Stimulated activated CD4-positive, alpha-beta T cell treated with anti-CD3 and anti-CD28 coated beads, Interleukin-1b, Interleukin-23, amount 100 ng/mL, for 1 hour (primary cell): ENCODE results near the gene KRT5.
"Not testable (repeated sequence)": the region's sequence is repeated elsewhere in the genome, so short reads cannot be mapped to it uniquely, and the experiment has no call there.

Source experiments
- DNase-seq, 2 donors: peaks; one replicate each; pipeline ENCODE4 v3.0.0-alpha.2; 2020; ENCODE audit warnings: low read depth in 2 of 2

The KRT5 gene

DNA sequence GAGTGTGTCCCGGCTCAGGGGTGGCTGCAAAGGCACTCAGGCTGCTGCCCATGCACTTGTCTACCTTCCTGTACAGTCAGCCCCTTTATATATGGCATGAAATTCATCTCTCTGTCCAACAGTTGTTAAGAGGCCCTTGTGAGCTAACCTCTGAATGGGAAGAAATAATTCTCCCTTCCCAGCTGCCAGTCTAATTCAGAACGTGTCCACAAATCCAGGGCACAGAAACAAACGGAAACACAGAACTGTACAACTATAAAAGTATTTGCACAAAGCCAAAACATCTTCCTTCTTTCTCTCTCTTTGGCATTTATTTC lies 849 bp downstream of the KRT5 start:
- no peak for DNase-seq

DNA sequence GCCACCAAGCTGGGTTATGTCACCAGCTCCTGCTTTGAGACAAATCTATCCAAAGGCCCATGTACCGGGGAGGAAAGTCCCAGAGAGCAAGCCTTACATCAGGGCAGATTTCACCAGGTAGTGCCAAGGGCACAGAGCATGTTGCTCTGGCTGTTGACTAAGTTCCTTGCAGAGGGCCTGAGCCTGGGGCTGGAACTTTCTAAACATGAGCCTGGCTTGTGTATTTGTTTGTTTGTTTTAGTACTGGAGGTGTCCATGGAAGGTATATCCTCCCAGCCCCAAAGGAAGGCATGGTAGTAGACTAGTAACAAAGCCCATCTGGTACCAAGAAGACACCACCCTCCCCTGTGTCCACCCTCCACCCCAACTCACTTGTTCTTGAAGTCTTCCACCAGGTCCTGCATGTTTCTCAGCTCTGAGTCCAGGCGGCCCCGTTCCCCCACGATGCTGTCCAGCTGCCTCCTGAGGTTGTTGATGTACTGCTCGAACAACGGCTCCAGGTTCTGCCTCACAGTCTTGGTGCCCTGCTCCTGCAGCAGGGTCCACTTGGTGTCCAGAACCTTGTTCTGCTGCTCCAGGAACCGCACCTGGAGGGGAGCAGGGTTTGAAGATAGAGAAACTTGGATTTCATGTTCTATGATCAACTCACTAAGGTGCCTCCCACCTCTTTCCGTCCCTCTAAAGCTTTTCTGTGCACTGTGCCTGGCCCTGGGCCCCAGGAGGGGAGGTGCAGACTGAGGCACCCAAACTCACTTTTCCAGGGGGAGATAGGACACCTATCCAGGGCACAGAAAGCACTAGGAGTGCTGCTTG lies 1.4 kb downstream of the KRT5 start:
- DNase-seq, result no peak

DNA sequence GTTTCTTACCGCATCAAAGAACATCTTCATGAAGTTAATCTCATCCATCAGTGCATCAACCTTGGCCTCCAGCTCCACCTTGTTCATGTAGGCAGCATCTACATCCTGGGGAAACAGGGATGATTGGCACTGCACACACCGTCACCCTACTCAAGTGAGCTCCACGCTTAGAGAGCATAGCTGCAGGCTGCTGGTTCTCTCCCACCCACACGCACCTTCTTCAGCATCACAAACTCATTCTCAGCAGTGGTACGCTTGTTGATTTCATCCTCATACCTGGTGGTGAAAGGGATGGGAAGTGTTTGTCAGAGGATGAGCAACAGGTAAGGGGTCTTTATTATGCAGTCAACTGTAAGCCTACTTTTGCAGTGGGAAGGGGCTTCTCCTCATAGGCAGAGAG lies 2.3 kb downstream of the KRT5 start:
- DNase-seq, result no peak

DNA sequence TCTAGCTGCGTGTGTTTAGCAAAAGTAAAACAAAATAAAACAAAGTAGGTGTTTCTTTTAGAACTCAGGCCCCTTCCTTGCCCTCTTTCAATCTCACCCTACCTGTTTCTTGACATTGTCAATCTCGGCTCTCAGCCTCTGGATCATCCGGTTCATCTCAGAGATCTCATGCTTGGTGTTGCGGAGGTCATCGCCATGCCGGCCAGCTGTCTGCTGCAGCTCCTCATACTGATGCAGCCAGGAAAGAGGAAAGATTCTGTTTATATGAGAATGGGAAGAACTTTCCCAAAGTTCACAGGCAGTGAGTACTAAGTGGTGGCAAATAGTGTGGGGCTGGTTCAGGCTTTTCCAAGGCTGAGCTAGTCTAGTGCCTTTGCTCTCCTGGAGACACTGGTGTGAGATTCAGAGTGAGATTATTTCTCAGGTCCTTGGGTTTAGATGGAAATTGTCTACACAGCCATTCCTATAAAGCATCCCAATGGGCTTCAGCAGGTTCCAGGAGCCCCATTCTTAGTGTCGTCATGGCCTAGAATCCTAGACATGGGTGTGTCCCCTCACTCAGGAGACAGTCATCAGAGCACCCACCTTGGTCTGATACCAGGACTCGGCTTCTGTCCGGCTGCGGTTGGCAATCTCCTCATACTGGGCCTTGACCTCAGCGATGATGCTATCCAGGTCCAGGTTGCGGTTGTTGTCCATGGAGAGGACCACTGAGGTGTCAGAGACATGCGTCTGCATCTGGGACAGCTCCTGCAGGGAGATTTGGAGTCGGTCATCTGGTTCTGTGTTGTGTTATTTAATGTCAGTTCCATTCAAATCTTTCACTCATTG lies 3.0 kb downstream of the KRT5 start:
- no peak for DNase-seq

DNA sequence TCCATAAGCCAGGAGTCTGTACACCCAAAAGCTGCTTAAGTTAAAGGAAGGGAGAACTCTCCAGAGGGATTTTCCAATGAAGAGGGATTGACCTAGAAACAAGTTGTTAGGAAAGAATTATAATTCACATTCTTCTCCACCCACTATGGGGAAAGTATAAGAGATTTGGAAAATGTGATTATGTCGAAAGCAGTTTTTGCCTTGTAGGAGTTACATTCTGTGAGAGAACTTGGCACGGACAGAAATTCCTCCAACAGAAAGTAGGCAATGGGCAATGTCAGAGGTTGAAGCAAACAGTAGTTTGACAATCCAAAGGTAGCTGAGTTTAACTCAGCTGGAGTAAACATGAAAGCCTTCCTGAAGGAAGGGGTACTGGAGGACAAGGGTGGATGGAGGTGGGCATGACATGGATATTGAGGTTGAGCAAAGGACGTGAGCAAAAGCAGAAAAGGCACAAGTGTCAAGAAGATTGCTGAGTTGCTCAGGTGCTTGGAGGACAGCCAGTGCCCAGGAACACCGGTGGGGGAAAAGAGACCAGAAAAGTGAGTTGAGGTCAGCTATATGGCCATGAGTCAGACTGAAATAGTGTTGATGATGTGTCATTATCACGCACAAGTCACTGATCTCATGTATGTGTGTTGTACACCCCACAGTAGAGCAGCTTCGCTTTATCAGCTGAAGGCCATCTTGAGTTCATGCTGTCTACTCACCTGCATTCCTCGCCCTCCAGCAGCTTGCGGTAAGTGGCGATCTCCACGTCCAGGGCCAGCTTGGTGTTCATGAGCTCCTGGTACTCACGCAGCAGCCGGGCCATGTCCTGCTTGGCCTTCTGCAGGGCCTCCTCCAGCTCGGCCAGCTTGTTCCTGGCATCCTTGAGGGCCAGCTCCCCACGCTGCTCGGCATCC lies 4.0 kb downstream of the KRT5 start:
- DNase-seq, result no peak

DNA sequence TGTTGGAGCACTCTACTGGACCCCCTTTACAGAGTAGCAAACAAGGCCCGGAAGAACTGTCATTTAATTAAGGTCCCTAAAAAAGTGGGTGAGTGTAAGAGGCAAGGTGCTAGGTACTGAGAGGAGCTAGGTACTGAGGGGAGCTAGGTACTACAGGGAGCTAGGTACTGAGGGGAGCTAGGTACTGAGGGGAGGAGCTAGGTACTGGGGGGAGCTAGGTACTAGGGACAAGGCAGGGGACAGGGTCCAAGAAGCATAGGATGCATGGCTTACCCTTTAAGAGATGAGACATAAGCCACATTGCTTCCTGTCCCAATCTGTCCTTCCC lies 4.9 kb downstream of the KRT5 start:
- DNase-seq, result no peak

DNA sequence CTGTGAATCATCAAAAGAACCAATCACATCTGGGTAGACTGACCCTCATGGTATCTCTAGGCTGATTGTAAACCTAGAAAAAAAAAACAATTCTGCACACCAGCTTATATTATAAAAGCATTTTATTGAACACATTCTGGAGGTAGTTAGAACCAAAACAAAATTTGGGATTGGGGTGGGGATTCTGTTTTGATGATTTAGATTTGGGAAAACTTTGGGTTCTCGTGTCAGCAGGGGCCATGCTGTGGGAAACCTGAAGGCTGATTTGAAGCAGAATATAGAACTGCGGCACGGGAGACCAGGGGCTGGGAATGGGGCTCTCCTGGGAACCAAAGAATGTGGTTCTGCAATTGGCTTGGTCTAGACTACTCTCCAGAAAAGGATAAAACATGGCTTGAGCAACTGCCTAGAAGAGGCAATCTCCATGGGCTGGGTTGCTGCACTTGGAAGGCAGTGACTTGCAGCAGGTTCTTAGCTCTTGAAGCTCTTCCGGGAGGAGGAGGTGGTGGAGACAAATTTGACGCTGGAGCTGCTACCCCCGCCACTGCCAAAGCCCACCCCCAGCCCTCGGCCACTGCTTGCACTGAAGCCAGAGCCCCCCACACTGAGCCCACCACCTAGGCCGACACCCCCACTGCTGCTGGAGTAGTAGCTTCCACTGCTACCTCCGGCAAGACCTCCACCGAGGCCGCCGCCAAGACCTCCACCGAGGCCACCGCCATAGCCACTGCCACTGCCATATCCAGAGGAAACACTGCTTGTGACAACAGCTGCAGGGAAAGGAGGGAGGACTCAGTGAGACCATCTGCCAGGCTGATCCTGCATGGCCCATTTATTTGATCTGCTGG lies 5.5 kb downstream of the KRT5 start:
- no peak for DNase-seq

DNA sequence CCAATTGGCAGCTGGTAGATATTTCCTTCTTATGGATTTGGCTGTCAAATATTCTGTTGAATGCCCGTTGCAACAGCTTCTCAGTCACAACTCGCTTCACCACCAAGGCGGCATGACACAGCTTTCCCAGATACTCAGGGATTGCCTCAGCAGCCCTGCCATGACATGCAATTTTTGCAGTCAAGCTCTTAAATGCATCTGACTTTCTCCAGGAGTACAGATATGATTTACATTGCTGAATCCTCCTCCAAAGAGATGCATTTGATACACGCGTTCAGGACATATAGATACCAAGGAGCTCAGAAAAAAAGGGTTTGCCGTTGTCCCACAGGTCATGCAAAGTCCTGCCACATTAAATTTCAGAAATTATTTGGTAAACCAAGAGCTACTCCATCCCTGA lies 6.5 kb downstream of the KRT5 start:
- DNase-seq, result no peak

DNA sequence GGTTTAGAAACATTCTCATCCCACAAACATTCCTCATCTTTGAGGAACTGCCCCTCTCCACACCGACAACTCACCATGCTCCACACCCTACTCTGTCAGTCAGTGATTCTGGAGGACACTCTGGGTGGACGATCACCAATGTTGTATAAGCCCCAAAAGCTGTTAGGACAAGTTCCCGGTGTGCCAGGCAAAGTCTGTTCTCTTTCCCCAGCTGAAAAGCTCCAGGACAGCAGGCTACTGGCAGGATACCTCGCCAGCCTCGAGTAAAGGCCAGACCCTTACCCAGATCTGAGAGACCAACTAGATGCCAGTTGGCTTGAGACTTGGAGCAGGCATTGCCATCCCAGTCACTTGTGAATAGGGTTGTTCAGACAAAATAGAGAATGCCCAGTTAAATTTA lies 12.0 kb downstream of the KRT5 start:
- no peak for DNase-seq

DNA sequence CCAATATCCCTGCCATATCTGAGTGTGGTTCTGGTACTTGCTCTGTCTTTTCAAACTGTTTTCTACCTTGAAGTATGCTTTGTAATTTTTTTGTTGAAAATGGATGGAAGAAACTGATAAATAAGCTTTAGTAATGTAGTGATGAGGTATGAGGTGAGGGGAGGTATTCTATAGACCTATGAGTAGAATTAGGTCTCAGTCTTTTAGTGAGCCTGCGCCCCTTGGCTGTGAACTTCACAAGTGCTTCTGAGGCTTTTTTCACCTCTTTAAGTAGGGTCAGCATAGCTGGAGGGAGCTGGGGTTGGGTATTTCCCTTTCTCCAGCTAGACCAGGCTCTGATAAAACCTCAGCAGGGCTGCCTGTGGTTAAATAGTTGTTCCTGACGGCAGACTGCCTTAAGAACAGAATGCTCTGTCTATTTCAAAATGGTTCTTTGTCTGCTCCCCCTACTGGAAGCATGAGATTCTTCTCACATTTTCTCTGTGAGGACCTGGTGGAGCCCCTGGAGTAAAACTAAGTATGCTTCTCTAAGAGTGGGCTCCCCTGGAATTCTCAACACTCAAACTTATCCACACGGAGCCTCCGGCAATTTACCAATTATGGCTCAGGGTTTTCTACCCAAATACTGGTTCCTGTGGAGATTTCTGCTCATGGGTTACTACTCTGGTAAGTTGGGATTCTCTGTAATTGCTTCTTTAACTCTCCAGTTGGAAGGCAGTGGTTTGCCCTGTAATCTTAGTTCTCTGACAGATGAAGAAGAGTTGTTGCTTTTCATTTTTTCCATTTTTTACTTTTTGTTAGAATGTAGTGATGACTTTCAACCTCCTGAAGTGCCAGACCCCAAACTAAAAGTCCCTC lies 13.1 kb downstream of the KRT5 start:
- no peak for DNase-seq

DNA sequence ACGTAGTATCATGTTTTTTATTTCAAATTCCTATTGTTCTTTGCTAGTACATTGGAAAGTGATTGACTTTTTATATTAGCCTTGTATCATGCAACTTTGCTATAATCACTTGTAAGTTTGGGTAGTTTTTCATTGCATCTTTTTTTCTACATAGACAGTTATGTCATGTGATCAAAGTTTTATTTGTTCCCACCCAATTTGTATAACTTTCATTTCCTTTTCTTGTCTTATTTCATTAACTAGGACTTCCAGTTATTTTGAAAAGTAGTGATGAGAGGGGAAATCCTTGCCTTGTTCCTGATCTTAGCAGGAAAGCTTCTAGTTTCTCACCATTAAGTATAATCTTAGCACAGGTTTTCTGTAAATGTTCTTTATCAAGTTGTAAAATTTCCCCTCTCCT lies 17.3 kb downstream of the KRT5 start:
- DNase-seq, result no peak

DNA sequence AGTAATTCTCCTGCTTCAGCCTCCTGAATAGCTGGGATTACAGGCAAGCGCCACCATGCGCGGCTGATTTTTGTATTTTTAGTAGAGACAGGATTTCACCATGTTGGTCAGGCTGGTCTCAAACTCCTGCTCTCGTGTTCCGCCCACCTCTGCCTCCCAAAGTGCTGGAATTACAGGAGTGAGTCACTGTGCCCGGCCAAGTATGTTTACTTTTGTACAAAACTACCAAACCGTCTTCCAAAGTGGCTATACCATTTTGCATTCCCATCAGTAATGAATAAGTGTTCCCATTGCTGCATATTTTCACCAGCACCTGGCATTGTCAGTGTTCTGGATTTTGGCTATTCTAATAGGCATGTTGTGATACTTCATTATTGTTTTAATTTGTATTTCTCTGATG lies 18.7 kb downstream of the KRT5 start:
- DNase-seq, result no peak

DNA sequence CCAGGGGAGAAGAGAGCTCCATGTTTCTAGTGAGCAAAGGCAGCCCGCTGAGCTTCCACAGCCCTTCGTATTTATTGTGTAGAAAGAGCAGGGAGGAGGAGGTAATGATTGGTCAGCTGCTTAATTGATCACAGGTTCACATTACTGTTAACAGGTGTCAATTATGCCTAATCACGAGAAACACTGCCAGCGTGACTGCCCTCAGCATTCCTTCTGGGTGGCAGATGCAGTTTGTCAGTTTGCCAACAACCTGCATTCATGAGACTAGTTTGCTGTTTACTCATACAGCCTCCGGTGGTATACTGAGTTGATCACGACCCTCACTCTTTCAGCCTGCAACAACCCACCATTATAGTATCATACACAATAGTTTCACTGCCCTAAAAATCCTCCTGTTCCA lies 19.6 kb downstream of the KRT5 start:
- DNase-seq, result not testable (repeated sequence)

DNA sequence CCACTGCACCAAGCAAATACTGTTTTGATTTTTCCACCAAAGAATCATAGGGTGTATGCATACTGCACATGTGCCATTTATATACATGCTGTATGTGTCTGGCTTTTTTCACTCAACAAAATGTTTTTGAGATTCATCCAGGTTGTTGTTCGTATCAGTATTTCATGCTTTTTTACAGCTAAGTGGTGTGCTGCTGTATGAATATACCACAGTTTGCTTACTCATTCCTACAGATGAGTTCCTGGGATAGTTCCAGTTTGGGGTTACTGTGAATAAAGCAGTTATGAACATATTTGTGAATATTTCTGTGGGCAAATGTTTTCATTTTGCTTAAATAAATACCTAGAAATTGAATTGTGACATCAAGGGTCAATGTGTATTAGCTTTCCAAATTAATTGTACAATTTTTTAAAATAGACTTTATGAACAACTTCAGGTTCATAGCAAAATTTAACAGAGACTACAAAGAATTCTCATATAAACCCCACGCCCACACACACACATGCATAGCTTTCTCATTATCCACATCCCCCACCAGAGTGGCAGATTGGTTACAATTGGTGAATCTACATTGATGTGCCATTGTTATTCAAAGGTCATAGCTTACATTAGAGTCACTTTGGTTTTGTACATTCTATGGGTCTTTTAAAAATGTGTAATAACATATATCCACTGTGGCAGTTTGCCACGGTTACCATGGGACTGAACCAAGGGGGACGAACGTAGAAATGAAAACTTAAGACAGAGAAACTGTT lies 20.2 kb downstream of the KRT5 start:
- DNase-seq, result no peak

DNA sequence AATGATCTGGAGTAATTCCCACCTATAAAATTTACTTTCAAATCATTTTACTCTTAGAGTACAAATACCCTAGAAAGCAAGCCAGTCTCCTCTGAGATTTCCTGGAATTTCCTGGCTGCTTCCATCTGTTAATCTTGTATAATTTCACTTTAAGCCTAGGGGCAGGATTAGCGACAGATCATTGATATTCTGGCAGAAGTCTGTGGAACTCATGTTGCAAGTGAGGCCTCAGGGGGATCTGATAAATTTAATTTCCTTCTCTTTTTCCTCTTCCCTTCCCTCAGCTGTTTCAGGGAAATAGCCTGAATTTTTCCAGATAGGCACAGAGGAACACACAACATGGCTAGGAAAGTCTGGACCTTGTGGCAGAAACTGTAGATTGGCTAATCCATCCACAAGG lies 21.2 kb downstream of the KRT5 start:
- DNase-seq, result no peak

DNA sequence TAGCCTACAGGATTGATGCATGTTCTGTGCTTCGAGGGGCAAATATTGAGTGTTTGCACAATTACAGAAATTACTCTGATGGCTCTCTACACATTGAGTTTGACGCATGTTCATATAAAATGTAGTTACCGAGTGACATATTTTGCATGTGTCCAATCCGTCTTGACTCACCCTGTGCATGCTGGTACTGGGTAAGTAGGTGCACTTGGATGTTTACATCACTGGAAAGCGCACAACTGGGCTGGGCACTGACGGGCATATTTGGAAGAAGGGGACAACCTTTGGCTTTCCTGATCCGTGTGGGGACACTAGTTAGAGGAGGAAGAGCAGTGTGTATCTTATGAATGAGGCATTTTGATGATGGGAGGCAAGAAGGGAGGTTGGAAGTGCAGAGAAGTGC lies 22.2 kb downstream of the KRT5 start:
- DNase-seq, result no peak

DNA sequence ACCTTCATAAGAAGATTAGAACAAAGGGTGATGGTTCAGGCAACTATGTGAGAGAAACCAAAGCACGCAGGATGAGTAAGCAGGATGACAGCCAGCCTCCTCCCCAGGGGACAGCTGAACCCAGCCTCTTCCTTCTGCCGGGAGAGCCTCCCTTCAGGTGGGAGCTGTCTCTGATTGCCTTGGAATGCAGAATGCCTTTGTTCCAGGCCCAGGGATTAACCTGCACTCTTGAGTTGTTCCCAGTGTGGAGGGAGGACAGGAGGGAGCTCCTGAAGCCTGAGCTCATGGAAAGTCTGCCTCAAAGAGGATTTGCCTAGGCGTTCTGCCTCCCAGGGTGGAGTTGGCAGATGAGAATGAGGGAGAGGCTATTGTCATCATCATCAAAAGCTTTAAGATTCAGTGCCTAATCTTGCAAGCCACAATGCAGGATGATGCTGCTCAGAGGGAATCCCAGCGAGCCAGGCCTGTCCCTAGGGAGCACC lies 23.6 kb downstream of the KRT5 start:
- no peak for DNase-seq

DNA sequence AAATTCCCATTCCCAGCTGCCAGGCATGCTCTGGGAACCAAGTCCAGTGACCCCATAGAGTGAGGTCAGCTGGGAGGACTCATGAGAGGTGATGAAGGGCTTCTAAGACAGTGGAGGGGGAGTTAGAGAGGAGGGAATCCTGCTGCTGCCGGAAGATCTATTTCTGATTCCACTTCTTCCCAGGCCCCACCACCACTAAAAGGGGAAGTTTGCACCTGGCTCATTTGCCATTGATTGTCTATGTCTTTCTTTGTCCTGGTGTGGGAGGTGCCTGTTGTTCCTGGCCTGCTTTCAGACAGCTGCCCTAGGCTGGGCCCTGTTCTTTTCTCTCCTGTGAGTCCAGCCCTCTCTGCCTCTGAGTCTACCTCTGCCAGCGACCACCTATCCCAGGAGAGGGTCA lies 24.1 kb downstream of the KRT5 start:
- no peak for DNase-seq

DNA sequence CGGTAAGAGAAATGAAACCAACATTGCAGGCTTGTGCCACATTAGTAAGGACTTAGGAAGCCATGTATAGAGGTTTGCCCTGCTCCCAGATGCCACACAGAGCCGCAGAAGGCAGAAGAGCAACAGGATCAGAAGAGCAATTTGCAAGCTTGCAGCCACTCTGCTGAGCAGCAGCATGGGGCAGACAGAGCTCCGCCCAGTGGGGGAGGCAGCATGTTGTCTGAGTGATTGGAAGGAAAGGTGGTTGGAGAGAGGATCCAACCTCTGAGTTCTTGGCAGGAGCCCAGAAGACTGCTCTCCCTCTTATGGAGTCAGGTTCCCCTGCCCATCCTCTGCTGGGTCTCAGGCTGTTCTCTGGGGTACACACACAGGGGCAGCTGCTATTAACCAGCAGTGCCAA lies 24.8 kb downstream of the KRT5 start:
- no peak for DNase-seq

DNA sequence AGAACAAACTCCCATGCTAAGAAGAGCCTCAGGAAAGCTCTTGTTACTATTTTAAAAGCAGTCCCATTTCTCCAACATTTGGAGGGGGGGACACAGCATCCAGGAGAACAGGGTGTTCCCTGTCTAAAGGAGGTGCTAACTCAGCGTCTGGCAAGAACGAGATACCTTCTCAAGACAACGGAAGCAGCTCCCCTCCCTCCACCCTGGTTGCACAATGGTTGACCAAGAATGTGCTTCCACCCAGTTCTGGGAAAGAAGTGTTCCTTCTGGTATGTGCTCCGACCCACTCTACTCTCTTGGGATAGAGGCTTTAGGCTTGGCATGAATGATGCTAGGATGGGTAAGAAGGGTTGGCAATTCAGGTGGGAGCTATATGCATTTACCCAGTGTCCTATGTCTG lies 25.7 kb downstream of the KRT5 start:
- no peak for DNase-seq
